Fibroblast of mammary gland (primary cell): ENCODE data around the gene TPST2.

Experiments used
- DNase-seq: peaks from one replicate; pipeline ENCODE4 v3.0.0-alpha.2; 2010; ENCODE audit warnings: low read depth
- H3K4me3 ChIP-seq: 2 replicates; pipeline ENCODE4 v1.5.1; 2011; ENCODE audit warnings: low read depth, mild to moderate bottlenecking, low read length, moderate library complexity; ENCODE audit not compliant: control insufficient read depth
- TF ChIP-seq, protein P1 (sequence below): conservative IDR thresholded peaks from 2 replicates; pipeline ENCODE4 v1.5.1; 2011; ENCODE audit warnings: low read depth, low read length, inconsistent platforms; ENCODE audit not compliant: control insufficient read depth, insufficient read depth

The TPST2 gene

DNA sequence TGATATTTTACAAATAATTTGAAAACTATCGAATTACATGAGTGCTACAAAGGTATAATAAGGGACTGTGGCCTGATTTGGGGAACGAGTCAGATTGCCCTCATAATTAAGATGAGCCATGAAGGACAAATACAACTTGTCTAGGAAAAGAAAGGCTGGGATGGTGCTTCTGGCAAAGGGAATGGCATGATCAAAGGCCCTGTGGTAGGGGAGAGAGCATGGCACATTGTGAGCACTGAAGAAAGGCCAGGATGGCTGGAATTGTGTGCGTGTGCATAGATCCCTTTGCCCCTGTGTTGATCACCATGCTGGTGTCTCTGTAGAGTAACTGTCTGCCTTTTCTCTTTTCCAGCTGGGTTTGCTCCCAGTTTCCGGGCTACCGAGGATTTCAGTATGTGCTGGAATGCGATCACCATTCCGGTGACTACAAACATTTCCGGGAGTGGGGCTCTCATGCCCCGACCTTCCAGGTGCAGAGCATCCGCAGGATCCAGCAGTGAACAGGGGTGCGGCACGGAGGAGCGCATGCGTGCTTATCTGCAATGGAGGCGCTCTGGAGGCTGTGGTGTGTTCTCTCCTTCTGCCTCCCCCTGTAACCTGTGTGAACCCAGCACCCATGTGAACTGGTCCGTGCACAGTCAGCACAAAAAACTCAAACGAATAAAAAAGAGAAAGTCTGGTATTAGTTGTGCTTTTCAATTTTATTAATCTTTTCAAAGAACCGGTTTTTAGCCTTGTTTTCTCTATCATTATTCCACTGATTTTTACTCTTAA, 40.2 kb upstream of the TPST2 start:
- TF ChIP-seq, protein P1, sequence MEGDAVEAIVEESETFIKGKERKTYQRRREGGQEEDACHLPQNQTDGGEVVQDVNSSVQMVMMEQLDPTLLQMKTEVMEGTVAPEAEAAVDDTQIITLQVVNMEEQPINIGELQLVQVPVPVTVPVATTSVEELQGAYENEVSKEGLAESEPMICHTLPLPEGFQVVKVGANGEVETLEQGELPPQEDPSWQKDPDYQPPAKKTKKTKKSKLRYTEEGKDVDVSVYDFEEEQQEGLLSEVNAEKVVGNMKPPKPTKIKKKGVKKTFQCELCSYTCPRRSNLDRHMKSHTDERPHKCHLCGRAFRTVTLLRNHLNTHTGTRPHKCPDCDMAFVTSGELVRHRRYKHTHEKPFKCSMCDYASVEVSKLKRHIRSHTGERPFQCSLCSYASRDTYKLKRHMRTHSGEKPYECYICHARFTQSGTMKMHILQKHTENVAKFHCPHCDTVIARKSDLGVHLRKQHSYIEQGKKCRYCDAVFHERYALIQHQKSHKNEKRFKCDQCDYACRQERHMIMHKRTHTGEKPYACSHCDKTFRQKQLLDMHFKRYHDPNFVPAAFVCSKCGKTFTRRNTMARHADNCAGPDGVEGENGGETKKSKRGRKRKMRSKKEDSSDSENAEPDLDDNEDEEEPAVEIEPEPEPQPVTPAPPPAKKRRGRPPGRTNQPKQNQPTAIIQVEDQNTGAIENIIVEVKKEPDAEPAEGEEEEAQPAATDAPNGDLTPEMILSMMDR, result no peak
- no peak for DNase-seq
- H3K4me3 ChIP-seq, result no peak overlapping the region

DNA sequence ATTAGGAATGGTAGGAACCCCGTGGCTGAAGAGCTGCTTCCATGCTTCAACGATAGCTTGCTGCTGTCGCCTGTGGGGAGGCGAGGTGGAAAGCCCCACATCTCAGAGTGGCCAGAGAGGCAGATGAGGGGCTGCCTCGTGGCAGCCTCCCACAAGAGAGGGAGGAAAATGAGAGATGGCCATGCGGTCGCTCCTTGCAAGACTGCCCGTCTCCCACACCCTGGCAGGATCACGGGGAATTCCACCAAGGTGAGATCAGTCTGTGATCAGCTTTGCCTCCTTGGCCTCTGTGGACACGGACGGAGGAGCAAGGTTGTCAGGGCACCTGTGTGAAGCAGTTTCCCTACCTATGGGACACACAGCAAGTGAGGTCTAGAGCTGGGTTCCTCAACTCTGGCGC, 34.9 kb upstream of the TPST2 start:
- TF ChIP-seq, protein P1, result no peak

DNA sequence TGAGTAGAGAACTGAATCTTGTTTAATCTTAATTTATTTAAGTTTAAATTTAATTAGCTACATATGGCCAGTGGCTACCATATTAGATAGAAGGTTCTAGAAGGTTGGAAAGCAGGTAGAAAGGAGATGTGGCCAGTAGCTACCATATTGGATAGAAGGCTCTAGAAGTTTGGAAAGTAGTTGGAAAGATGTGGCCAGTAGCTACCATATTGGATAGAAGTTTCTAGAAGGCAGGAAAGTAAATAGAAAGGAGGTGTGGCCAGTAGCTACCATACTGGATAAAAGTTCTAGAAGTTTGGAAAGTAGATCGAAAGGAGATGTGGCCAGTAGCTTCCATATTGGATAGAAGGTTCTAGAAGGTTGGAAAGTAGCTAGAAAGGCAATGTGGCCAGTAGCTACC, 34.1 kb upstream of the TPST2 start:
- no peak overlapping the region for H3K4me3 ChIP-seq
- no peak for DNase-seq
- TF ChIP-seq, protein P1, result no peak

More for the DNA sequence above, 34.9 kb upstream of the TPST2 start:
- no peak overlapping the region for H3K4me3 ChIP-seq
- DNase-seq, result no peak

DNA sequence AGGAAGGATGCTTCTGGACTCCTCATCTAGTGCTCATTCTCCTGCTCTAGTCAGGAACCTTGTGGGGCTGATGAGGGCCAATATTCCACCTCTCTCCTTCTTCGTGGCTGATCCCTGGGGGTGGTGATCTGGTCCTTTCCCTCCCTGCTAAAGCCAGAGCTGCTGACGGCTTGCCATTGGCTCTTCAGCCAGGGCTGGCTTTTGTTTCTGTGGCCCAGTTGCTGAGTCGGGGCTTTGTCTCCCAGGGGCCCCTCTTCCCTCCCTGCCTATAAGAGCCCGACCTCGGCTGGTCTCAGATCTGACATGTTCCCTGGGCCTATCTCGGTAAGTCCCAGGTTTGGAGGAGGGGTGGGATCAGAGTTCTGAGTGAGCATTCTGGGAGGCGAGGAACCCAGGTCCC, 31.7 kb upstream of the TPST2 start, which contains the start of gene CRYBA4:
TSS of gene CRYBA4 (plus strand) at position 301 of the 400 bp plus-strand sequence. CDS start 634 bp downstream, outside the sequence.
- no peak within 1 kb of the TSS for H3K4me3 ChIP-seq
- TF ChIP-seq, protein P1, result no peak
- DNase-seq, result no peak

DNA sequence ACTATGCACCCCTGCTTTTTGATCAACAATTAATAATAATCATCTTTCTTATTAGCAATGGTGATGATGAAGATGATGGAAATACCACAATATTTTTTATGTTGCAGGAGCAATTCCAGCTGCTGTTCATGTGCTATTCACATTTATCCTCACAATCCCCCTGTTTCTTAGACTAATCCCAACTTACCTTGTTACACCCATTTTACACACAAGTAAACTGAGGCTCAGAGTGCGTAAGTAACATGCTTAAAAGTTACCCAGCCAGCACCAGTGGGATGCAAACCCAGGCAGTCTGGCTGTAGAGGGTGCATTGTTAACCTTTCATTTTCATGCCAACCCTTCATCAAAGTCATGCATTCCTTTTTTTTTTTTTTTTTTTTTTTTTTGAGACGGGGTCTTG, 30.3 kb upstream of the TPST2 start:
- TF ChIP-seq, protein P1, result no peak
- DNase-seq, result no peak
- H3K4me3 ChIP-seq, result no peak overlapping the region

DNA sequence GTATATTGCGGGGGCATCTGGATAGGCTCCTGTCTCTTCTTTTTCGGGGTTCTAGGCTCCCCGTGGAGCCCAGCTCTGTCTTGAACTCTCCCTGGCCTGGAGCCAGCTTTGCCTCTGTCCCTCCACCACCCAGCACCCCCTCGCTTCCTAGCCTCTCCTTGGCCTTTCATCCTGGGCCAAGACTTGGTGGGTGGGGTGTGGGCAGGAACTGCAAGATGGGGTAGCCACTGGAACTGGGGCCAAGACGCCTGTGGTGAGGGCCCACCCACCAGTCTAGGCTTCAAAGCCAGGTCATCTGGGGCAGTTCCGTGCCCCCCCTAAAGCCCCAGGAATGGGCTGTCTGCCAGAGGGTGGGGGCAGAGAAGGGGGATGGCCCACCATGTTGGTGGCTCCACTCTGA, 29.6 kb upstream of the TPST2 start:
- H3K4me3 ChIP-seq, result no peak overlapping the region
- no peak for DNase-seq
- TF ChIP-seq, protein P1, result no peak
